T-helper 2 cell (primary cell): ENCODE measurements around the gene PALM2AKAP2.
"Not testable (repeated sequence)": the region's sequence is repeated elsewhere in the genome, so short reads cannot be mapped to it uniquely, and the experiment has no call there.

ENCODE experiments used
- DNase-seq, 5 experiments: peaks; one replicate each; pipeline versions ENCODE4 v3.0.0 to v3.0.0-alpha.2; 2012 to 2022

The PALM2AKAP2 gene

DNA sequence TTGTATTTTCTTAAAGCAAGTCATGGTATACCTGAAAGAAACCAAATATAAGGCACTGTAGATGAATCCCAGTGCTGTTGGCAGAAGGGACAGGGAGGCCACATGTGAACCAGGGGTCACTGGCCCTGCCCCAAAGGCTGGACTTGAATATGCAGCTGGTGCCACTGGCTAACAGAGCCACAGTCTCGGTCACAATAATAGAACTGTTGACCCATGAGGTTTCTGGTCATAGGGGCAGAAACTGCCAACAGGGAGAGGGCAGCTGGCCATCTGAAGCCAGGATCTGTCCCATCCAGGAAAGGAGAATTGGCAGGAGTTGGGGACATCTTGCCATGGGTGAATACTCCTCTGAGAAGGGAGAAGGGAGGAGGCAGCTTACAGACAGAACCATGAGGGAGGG, 31.9 kb downstream of the PALM2AKAP2 start:
- no peak for DNase-seq

DNA sequence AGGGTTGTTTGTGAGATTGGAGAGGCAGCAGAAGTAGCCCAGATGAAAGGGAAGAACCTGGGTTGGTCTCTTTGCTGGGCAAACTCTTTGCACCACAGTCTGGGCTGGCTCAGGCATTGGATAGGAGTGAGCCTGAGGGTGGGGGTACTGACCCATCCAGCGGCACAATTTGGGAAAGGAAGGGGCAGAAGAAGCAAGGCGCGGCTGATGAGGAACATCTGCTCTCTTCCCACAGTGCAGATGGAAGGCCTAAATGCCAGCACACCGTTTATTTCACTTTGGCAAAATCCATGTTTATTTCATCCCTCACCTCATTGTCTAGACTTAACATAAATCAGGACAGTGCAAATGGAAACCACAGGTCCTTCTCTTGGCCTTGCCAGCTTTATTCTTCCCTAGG, 32.3 kb downstream of the PALM2AKAP2 start:
- DNase-seq: no peak

DNA sequence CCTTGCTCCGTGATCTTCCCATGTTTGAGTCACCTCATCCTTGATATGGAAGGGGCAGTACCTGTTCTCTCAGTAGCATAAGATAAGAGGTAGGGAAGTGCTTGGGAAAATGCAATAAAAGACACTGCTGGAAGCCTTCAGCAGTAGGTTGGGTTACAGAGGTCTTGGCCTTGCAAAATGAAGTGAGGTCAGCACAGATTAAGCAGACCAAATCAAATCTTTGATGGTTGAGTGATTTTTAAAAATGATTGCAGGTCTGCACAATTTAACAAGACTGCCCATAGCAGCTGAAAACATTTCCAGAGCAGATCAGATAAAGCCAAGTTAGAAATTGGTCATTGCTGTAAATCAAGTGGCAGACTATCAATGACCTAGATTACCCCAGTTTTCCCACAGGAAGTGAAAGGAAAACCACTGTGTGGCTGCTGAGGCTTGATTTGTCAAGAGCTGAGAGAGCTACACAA, 32.9 kb downstream of the PALM2AKAP2 start:
- DNase-seq: no peak

DNA sequence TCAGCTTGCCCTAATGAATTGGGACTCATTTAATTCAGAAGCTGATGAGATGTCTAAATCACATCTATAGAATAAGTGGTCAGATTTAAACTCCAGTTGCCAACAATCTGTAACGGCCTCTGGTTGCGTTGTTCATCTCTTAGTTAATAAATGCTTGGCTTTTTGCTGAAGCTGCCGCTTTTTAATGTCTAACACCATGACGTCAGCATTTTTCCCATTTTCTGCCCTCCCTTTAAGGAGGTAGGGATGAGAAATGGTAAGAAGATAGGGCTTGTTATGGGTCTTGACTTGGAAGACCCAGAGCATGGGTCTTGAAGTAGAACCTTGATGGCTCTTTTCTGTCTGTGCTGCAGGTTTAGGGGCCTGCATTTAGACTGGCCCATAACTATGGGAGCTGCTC, 33.3 kb downstream of the PALM2AKAP2 start:
- no peak for DNase-seq

DNA sequence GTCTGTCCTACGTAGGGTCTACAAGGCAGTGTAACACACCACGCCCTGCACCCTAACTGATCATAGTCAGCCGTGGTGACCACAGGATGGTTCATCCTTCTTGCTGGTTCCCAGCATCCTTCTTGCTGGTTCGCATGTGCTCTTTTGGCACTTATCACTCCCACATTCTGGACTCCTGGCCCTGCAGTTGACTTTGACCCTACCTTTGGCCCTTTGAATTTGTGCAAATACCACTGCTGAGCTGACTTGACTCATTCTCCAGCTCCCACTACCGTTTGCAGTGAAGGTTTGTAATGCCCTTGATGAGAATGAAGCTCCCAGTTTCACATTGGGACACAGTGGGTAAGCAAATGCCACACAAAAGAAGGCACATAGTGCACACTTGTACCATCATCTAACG, 33.8 kb downstream of the PALM2AKAP2 start:
- DNase-seq: no peak

DNA sequence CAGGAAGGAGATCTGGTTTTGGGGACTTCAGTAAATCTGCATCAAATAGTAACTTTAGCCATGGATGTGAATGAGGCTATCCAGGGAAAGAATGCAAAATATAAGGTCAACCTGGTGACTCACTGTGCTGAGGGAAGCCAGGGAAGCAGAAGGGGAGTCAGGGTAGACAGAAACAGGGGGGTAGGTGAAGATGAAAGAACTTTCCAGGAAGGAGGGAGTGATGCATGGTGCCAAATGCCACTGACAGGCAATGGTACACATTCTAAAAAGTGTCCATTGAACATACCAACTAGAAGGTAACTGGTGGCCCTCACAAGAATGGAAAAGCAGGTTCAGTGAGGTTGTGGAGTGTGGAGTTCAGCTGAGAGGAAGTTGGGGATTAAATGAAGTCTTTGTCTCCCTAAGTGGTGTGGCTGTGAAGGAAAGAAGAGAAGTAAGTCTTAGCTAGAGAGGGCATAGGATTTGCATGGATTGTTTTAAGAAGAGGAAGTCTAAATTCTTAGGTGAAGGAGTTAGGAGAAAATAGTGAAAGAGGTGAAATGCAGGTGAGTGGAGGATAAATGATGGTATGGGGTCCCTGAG, 35.5 kb downstream of the PALM2AKAP2 start:
- no peak for DNase-seq

DNA sequence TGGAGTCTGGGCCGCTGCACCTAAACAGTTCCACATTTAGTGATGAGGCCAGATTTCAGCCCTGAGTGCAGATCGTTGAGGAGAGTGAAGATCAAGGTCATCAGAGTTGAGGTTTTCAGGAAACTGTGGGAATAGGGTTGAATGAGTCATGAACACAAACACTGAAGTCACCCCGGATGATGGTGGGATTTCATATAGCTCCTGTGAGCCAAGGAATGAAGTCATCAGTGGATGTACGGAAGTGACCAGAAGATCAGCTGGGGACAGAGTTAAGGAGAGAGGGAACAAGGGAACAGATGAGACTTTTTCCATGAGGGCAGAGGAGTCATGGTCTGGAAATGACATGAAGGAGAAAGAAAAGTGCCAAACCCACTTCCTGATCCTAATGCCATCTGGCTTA, 36.5 kb downstream of the PALM2AKAP2 start:
- no peak for DNase-seq

DNA sequence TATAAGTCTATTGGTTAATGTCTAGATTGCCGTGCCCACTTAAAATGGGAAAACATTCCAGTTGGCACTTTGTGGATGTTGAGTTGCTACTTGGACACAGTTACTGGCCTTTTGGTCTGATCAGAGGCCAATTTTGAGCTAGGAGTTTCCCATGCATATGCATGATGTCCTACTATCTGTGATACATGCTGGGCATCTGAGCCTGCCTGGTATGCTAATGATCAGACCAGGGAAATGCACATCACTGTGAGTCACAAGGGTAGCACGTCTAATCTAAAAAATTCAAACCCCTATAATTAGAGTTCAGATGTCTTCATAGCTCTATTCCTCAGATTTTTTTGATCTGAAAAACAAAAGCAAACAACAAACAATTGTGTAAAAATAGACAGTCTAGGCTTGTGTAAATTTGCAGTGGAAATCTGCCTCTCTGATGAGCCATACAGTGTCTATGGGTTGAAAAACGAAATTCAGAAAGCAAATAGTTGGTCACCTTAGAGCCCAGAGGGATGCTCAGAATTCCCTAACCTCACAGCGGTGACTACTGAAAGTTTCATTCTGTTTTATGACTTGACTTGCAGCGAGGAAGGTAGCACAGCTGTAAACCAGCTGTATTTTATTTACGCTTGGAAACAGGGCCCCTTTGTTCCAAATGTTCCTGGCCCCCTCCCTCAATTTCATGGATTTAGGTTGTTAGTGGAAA, 37.3 kb downstream of the PALM2AKAP2 start:
- no peak for DNase-seq

DNA sequence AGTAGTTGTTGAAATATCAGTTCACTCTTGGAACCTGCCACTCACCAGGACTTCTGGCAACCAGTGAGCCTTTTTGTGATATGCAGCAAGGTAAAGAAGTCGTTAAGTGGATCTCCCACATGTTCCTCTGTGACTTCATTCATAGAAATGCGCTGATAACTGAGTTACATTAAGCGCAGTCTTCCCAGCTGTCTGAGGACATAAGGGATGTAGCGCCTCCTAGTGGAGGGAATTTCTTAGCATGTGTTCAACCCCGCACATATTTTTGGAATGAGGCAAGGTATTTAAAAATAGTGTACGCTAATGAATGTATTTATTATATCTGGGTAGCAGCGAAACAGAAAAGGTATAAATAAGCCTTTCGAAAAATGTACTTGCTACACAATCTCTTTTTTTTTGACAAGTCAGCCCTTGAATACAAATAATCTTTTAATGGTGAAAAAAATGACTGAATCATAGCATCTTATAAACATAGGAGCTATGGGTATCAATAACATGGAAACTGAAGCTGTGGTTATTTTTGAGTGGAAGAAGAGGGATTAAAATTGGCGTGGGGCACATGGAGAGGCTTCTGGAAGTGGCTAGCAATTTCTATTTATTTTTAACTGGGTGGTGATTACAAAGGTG, 38.0 kb downstream of the PALM2AKAP2 start:
- DNase-seq: peak in 1 of 5 experiments; percentile 69

DNA sequence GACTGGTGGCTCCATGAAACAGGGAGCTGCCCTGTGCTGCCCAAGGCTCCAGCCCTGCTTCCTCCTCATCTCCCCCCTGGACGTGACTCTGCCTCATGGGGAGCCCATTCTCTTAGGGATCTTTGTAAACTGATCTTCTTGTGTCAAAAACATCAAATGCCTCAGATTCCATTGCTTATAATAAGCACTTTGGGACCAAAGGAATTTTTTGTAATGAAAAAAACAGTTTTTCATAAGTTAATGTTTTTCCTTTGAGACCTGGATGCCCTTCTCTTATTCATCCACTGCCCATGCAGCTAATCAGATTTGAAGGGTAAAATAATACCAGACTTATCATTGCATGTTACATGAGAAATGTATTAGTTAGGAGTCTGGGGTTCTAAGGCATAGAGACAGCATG, 41.7 kb downstream of the PALM2AKAP2 start:
- no peak for DNase-seq

DNA sequence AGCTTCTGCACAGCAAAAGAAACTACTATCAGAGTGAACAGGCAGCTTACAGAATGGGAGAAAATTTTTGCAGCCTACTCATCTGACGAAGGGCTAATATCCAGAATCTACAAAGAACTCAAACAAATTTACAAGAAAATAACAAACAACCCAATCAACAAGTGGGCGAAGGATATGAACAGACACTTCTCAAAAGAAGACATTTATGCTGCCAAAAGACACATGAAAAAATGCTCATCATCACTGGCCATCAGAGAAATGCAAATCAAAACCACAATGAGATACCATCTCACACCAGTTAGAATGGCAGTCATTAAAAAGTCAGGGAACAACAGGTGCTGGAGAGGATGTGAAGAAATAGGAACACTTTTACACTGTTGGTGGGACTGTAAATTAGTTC, 45.4 kb downstream of the PALM2AKAP2 start:
- DNase-seq: not testable (repeated sequence)

DNA sequence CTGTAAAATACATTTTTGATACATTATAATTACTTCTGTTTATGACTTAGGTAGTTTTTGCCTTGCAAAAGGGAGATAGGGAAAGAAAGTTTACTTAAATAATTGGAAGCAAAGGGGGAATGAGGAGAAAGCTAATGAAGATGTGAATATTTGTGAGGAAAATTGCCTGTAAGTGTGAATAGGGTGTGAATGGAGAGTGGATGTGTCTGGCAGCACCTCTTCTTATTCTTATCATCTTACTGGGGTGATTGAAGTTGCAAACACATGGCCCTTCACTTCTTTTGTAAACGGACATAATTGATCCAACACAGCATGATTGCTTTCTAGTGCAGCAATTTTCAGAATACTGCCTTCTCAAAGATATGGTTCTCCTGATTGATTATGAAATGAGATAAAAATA, 46.6 kb downstream of the PALM2AKAP2 start:
- no peak for DNase-seq

DNA sequence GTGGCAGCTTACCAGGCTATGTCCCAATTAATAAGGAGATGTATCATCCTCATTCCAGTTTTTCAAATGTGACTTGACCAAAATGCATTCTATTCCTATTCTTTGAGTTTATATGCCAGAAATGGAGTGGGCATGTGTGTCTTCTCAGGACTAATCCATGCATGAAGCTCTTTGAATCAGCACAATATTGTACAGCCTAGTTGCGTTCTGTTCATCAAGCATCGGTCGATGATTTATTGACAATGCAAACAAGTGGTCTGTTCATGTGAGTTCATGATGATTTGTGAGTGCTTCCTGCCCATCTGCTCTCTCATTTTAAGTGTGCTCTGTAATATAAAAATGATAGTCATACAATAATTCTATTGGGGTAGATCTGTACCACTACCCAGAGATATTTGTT, 48.3 kb downstream of the PALM2AKAP2 start:
- no peak for DNase-seq
